ENCODE data around the gene ISL2. TPM values are rescaled to one million over a fixed set of nuclear protein-coding genes. Genes with fewer than 3 reads are reported as not detected.

ISL2 gene
- total and polyA plus RNA-seq, 9 of the 15 experiments (the other 6 are each of a cell fraction or from before 2014, with no cell fraction given) = 0.15 to 23.7 (median 4.0) TPM

DNA sequence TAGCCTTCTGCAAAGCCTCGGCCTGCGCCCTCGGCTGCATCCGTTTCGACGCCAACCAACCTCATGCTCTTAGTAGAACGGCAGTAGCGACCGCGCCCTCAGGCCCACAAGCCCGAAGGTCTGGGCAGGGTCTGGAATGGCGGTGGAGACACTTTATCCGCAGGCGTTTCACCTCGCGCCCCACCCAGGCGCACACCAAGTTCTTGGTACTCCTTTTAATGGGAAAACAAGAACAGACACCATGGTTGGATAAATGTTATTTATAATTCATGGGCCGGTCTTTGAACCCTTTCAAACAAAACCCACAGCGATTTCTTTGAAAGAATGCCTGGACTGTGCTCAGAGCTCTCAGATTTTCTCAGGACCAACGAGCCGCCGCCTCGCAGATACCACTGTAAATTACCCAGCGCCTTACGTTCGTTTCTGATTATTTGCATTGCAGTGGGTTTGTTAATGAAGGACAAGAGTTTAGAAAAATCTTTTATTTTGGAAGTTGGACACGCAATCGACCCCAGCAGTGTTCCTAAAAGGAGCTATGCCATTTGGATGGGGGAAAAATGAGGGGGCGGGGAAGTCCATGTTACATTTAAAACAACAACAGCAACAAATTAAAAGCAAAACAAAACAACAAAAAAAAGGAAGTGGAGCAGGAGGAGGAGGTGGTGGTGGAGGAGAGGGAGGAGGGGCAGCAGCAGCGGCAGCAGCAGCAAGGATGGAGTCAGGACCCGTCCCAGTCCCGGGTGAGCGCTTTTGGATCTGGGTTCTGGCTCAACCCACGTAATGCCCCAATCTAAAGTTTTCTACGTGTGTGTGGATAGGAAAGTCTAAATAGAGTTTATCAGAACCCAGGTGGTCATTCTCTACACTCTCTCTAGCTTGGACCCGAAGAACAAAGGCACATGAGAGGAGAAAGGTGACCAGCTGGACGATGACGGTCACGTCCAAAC lies 993 bp upstream of the ISL2 start (continued):
- TF ChIP-seq, protein P1, sequence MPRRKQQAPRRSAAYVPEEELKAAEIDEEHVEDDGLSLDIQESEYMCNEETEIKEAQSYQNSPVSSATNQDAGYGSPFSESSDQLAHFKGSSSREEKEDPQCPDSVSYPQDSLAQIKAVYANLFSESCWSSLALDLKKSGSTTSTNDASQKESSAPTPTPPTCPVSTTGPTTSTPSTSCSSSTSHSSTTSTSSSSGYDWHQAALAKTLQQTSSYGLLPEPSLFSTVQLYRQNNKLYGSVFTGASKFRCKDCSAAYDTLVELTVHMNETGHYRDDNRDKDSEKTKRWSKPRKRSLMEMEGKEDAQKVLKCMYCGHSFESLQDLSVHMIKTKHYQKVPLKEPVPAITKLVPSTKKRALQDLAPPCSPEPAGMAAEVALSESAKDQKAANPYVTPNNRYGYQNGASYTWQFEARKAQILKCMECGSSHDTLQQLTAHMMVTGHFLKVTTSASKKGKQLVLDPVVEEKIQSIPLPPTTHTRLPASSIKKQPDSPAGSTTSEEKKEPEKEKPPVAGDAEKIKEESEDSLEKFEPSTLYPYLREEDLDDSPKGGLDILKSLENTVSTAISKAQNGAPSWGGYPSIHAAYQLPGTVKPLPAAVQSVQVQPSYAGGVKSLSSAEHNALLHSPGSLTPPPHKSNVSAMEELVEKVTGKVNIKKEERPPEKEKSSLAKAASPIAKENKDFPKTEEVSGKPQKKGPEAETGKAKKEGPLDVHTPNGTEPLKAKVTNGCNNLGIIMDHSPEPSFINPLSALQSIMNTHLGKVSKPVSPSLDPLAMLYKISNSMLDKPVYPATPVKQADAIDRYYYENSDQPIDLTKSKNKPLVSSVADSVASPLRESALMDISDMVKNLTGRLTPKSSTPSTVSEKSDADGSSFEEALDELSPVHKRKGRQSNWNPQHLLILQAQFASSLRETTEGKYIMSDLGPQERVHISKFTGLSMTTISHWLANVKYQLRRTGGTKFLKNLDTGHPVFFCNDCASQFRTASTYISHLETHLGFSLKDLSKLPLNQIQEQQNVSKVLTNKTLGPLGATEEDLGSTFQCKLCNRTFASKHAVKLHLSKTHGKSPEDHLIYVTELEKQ (CRISPR knock-in tag; IDR thresholded peaks at IDR 0.05) = no peak
- no peak for TF ChIP-seq LCOR (CRISPR knock-in tag; IDR thresholded peaks at IDR 0.05)
- no peak for TF ChIP-seq ZFP30 (CRISPR knock-in tag; IDR thresholded peaks at IDR 0.05; ENCODE audit: borderline replicate concordance)
- TF ChIP-seq, protein P2, sequence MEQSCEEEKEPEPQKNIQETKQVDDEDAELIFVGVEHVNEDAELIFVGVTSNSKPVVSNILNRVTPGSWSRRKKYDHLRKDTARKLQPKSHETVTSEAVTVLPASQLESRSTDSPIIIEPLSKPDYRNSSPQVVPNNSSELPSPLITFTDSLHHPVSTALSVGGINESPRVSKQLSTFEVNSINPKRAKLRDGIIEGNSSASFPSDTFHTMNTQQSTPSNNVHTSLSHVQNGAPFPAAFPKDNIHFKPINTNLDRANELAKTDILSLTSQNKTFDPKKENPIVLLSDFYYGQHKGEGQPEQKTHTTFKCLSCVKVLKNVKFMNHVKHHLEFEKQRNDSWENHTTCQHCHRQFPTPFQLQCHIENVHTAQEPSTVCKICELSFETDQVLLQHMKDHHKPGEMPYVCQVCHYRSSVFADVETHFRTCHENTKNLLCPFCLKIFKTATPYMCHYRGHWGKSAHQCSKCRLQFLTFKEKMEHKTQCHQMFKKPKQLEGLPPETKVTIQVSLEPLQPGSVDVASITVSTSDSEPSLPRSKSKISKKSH (CRISPR knock-in tag; IDR thresholded peaks at IDR 0.05) = no peak
- TF ChIP-seq ZKSCAN8 (CRISPR knock-in tag; IDR thresholded peaks at IDR 0.05) = no peak
- no peak for TF ChIP-seq MTF1 (CRISPR knock-in tag; IDR thresholded peaks at IDR 0.05; ENCODE audit: borderline replicate concordance)
- TF ChIP-seq NFIX (CRISPR knock-in tag; IDR thresholded peaks at IDR 0.05; ENCODE audit: low read depth) = no peak
- no peak for TF ChIP-seq RFX7 (CRISPR knock-in tag; IDR thresholded peaks at IDR 0.05)
- TF ChIP-seq SIN3A (IDR thresholded peaks at IDR 0.05; ENCODE audit: borderline replicate concordance in 2 of 2, control insufficient read depth in 1 of 2, low read depth in 2 of 2, low read length in 2 of 2) = no peak
- TF ChIP-seq, protein P3, sequence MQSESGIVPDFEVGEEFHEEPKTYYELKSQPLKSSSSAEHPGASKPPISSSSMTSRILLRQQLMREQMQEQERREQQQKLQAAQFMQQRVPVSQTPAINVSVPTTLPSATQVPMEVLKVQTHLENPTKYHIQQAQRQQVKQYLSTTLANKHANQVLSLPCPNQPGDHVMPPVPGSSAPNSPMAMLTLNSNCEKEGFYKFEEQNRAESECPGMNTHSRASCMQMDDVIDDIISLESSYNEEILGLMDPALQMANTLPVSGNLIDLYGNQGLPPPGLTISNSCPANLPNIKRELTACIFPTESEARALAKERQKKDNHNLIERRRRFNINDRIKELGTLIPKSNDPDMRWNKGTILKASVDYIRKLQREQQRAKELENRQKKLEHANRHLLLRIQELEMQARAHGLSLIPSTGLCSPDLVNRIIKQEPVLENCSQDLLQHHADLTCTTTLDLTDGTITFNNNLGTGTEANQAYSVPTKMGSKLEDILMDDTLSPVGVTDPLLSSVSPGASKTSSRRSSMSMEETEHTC (IDR thresholded peaks at IDR 0.05) = no peak
- peak in 1 of 2 experiments; percentile 57; a peak in 1 of 4 replicates for TF ChIP-seq RCOR1 (IDR thresholded peaks at IDR 0.05; ENCODE audit: borderline replicate concordance in 1 of 2, low read depth in 2 of 2, low read length in 2 of 2)
- TF ChIP-seq ZNF512 (tag; IDR thresholded peaks at IDR 0.05) = 0 out of 2 replicates have a peak, but pooled peaks have one; percentile 27
- TF ChIP-seq ZNF384 (IDR thresholded peaks at IDR 0.05; ENCODE audit: low read depth, low read length) = peak; percentile 67
- peak; percentile 42; the same call in 1 of the 2 replicates for TF ChIP-seq ARID1B (IDR thresholded peaks at IDR 0.05)
- TF ChIP-seq PHB (CRISPR knock-in tag; IDR thresholded peaks at IDR 0.05) = no peak
